Panc1 (cell line): ENCODE results near the gene RFX1. TPM values are rescaled to one million over a fixed set of nuclear protein-coding genes. Genes with fewer than 3 reads are reported as not detected.

ENCODE experiments used
- ATAC-seq: fragments of 200-7000 bp; cut with Tn5 transposase; 2 replicates; pipeline ENCODE4 v1.9.1; 2020; ENCODE audit warnings: mild to moderate bottlenecking, moderate library complexity
- BruUV-seq: library from RNA; stranded (reverse); fragments of 400-500 nt; replicated peaks from 2 replicates; lab custom pipeline; 2021; lab: Mats Ljungman, UMichigan
- CTCF ChIA-PET: fragments of 300-600 bp; sonication (Branson Sonifier 250); formaldehyde crosslinking; loops from one replicate; lab custom pipeline; 2022; ENCODE audit warnings: antibody characterized with exemption; lab: Charles Lee
- POLR2A ChIA-PET: fragments of 300-600 bp; sonication (Branson Sonifier 250); formaldehyde crosslinking; loops from one replicate; lab custom pipeline; 2022; ENCODE audit warnings: antibody characterized with exemption; lab: Charles Lee
- DNase-seq: peaks from one replicate; pipeline ENCODE4 v3.0.0-alpha.2; 2010; ENCODE audit warnings: low read depth, low spot score
- H3K27ac ChIP-seq: 2 replicates; pipeline ENCODE4 v1.5.1; 2011; ENCODE audit warnings: mild to moderate bottlenecking, low read length, inconsistent platforms
- H3K27me3 ChIP-seq: fragments of 200-500 bp; sonication (Bioruptor generic); 2 replicates; pipeline ENCODE4 v1.6.0; 2014; ENCODE audit warnings: low read length, inconsistent platforms; ENCODE audit not compliant: control insufficient read depth, insufficient read depth
- H3K36me3 ChIP-seq: fragments of 200-500 bp; sonication (Bioruptor generic); 2 replicates; pipeline ENCODE4 v1.5.1; 2014; ENCODE audit warnings: inconsistent platforms, mild to moderate bottlenecking, low read length, moderate library complexity; ENCODE audit not compliant: control insufficient read depth, insufficient read depth
- H3K4me1 ChIP-seq: 2 replicates; pipeline ENCODE4 v1.5.1; 2011; ENCODE audit warnings: inconsistent platforms, mild to moderate bottlenecking, low read length, moderate library complexity; ENCODE audit not compliant: control insufficient read depth, insufficient read depth
- H3K4me3 ChIP-seq, 2 experiments: 2 replicates each; pipeline ENCODE4 v1.5.1; 2011 to 2012; ENCODE audit warnings: low read depth in 2 of 2, low read length in 2 of 2, mild to moderate bottlenecking in 2 of 2, inconsistent platforms in 1 of 2, moderate library complexity in 1 of 2
- H3K9me3 ChIP-seq: fragments of 200-500 bp; sonication (Bioruptor generic); 2 replicates; pipeline ENCODE4 v1.5.1; 2014; ENCODE audit warnings: low read depth, mild to moderate bottlenecking, inconsistent platforms, low read length, moderate library complexity; ENCODE audit not compliant: control insufficient read depth, insufficient read depth
- POLR2AphosphoS5 ChIP-seq: IDR thresholded peaks from 2 replicates; pipeline ENCODE4 v1.6.1; 2012; ENCODE audit warnings: mild to moderate bottlenecking, low read depth, low read length, moderate library complexity
- SIN3A ChIP-seq: IDR thresholded peaks from 2 replicates; pipeline ENCODE4 v1.6.1; 2012; ENCODE audit warnings: low read depth, mild to moderate bottlenecking, low read length, moderate library complexity, borderline replicate concordance; ENCODE audit not compliant: insufficient read depth
- TCF7L2 ChIP-seq: IDR thresholded peaks from 2 replicates; pipeline ENCODE4 v1.6.1; 2011; ENCODE audit warnings: mild to moderate bottlenecking, low read depth, low read length, inconsistent platforms
- in situ Hi-C: cut with HindIII; loops from 2 replicates; pipeline ENCODE4 v1.10.0; 2016; ENCODE audit warnings: low sequenced_read_pairs, low pct_unique_long_range_greater_than_20kb
- intact Hi-C: fragments of 100-400 bp; cut with micrococcal nuclease; formaldehyde crosslinking; loops from one replicate; pipeline ENCODE4 v1.10.0; 2022; ENCODE audit not compliant: unreplicated experiment
- total RNA-seq: library from RNA; stranded (reverse); gene quantifications from one replicate; pipeline ENCODE4 v1.2.1, GENCODE V29; 2021; ENCODE audit not compliant: unreplicated experiment
- TF ChIP-seq, protein P1 (sequence below): fragments of 450-650 bp; IDR thresholded peaks from 2 replicates; pipeline ENCODE4 v1.5.1; 2017; ENCODE audit warnings: mild to moderate bottlenecking
- TF ChIP-seq, protein P2 (sequence below), 2 experiments: IDR thresholded peaks; 2 replicates each; pipeline ENCODE4 v1.6.1; 2011 to 2012; ENCODE audit warnings: low read depth in 2 of 2, control low read depth in 1 of 2, low read length in 1 of 2, mild to moderate bottlenecking in 1 of 2, moderate library complexity in 1 of 2; ENCODE audit not compliant: insufficient read depth in 1 of 2

RFX1 gene
- total RNA-seq, 1 experiment from 2014 or later = 15.2 TPM

DNA sequence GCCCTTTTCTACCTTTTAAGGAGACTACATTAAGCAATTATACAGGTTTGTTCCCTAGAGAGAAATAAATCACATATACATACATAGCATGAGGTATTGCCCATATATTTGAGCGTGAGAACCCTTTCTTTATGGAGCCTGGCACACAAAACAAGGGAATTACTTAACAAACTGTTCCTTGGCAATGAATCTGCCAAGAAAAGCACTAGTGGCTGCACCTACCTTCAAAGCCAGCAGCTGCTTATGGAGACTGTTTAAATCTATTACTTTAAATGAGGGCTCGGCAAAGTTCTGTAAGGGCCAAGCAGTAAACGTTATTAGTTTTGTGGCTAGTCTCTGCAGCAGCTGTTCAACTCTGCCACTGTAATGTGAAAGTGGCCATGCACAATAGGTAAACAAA is 7.0 kb downstream of the RFX1 start:
- no peak for TF ChIP-seq POLR2AphosphoS5
- TF ChIP-seq, protein P1, sequence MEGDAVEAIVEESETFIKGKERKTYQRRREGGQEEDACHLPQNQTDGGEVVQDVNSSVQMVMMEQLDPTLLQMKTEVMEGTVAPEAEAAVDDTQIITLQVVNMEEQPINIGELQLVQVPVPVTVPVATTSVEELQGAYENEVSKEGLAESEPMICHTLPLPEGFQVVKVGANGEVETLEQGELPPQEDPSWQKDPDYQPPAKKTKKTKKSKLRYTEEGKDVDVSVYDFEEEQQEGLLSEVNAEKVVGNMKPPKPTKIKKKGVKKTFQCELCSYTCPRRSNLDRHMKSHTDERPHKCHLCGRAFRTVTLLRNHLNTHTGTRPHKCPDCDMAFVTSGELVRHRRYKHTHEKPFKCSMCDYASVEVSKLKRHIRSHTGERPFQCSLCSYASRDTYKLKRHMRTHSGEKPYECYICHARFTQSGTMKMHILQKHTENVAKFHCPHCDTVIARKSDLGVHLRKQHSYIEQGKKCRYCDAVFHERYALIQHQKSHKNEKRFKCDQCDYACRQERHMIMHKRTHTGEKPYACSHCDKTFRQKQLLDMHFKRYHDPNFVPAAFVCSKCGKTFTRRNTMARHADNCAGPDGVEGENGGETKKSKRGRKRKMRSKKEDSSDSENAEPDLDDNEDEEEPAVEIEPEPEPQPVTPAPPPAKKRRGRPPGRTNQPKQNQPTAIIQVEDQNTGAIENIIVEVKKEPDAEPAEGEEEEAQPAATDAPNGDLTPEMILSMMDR = no peak
- TF ChIP-seq SIN3A = no peak
- no peak for TF ChIP-seq TCF7L2
- TF ChIP-seq, protein P2, sequence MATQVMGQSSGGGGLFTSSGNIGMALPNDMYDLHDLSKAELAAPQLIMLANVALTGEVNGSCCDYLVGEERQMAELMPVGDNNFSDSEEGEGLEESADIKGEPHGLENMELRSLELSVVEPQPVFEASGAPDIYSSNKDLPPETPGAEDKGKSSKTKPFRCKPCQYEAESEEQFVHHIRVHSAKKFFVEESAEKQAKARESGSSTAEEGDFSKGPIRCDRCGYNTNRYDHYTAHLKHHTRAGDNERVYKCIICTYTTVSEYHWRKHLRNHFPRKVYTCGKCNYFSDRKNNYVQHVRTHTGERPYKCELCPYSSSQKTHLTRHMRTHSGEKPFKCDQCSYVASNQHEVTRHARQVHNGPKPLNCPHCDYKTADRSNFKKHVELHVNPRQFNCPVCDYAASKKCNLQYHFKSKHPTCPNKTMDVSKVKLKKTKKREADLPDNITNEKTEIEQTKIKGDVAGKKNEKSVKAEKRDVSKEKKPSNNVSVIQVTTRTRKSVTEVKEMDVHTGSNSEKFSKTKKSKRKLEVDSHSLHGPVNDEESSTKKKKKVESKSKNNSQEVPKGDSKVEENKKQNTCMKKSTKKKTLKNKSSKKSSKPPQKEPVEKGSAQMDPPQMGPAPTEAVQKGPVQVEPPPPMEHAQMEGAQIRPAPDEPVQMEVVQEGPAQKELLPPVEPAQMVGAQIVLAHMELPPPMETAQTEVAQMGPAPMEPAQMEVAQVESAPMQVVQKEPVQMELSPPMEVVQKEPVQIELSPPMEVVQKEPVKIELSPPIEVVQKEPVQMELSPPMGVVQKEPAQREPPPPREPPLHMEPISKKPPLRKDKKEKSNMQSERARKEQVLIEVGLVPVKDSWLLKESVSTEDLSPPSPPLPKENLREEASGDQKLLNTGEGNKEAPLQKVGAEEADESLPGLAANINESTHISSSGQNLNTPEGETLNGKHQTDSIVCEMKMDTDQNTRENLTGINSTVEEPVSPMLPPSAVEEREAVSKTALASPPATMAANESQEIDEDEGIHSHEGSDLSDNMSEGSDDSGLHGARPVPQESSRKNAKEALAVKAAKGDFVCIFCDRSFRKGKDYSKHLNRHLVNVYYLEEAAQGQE (IDR thresholded peaks at IDR 0.05; ENCODE audit: insufficient read depth in 1 of 2, low read depth in 2 of 2, low read length in 1 of 2) = no peak
- H3K4me3 ChIP-seq = no peak overlapping the region
- H3K36me3 ChIP-seq = no peaks in the 10 kb centered on the region
- ATAC-seq (no peak), DNase-seq (no peak)
- in situ Hi-C loops (no loop called here), intact Hi-C loops (no loop called here)
- POLR2A ChIA-PET = no interaction called here
- H3K4me1 ChIP-seq = peaks cover 4% of the 10 kb centered on the region; the same call in 1 of the 2 replicates
- H3K9me3 ChIP-seq = no peaks in the 10 kb centered on the region; the same call in 1 of the 2 replicates
- CTCF ChIA-PET = no interaction called here
- no TSS peak for BruUV-seq
- no peak overlapping the region for H3K27ac ChIP-seq
- no peaks in the 10 kb centered on the region for H3K27me3 ChIP-seq

DNA sequence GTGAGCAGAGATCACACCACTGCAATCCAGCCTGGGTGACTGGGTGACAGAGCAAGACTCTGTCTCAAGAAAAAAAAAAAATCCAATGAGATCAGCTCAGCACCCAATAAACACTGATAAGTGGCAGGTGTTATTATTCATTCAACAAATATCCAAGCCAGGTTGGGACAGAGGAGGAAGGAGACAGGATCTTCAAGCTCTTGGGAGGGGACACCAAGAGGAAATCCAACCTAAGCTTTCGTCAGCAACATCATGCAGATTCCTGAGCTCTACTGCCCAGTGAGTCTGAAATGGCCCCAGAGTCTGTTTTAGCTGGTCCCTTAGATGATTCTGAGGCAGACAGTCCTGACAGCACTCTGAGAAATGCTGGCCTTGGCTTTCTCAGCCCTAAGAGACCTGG is 7.7 kb downstream of the RFX1 start:
- DNase-seq (no peak), ATAC-seq (no peak)
- ChIA-PET CTCF (no interaction called here), POLR2A (no interaction called here)
- TF ChIP-seq SIN3A = no peak
- no peak for TF ChIP-seq POLR2AphosphoS5
- TF ChIP-seq, protein P2 (IDR thresholded peaks at IDR 0.05; ENCODE audit: insufficient read depth in 1 of 2, low read depth in 2 of 2, low read length in 1 of 2) = no peak
- TF ChIP-seq, protein P1 = no peak
- TF ChIP-seq TCF7L2 = no peak
- H3K4me1 ChIP-seq = peaks cover 4% of the 10 kb centered on the region; the same call in 1 of the 2 replicates
- intact Hi-C loops (no loop called here), in situ Hi-C loops (no loop called here)
- no peak overlapping the region for H3K4me3 ChIP-seq
- no peaks in the 10 kb centered on the region for H3K36me3 ChIP-seq
- no TSS peak for BruUV-seq
- H3K27me3 ChIP-seq = no peaks in the 10 kb centered on the region
- no peaks in the 10 kb centered on the region; the same call in 1 of the 2 replicates for H3K9me3 ChIP-seq
- no peak overlapping the region for H3K27ac ChIP-seq
